Calu3 (cell line): ENCODE measurements around the gene CD68. TPM values are rescaled to one million over a fixed set of nuclear protein-coding genes. Genes with fewer than 3 reads are reported as not detected.

Experiments
- BruUV-seq: library from RNA; stranded (reverse); fragments of 400-500 nt; replicated peaks from 2 replicates; lab custom pipeline; 2021; lab: Mats Ljungman, UMichigan
- CTCF ChIA-PET: fragments of 300-600 bp; sonication (Branson Sonifier 250); formaldehyde crosslinking; loops from one replicate; lab custom pipeline; 2022; ENCODE audit warnings: antibody characterized with exemption; lab: Charles Lee
- DNase-seq: peaks from one replicate; pipeline ENCODE4 v3.0.0; 2022
- H3K27ac Mint-ChIP-seq: one replicate; pipeline ENCODE4 v1.8.0; 2022; ENCODE audit warnings: mixed read lengths; ENCODE audit not compliant: unreplicated experiment
- H3K27me3 Mint-ChIP-seq: one replicate; pipeline ENCODE4 v1.8.0; 2022; ENCODE audit warnings: mixed read lengths; ENCODE audit not compliant: unreplicated experiment
- H3K36me3 Mint-ChIP-seq: one replicate; pipeline ENCODE4 v1.8.0; 2022; ENCODE audit warnings: mild to moderate bottlenecking, moderate library complexity, mixed read lengths; ENCODE audit not compliant: insufficient read depth, unreplicated experiment
- H3K4me1 Mint-ChIP-seq: one replicate; pipeline ENCODE4 v1.8.0; 2022; ENCODE audit warnings: mild to moderate bottlenecking, low read depth, mixed read lengths; ENCODE audit not compliant: unreplicated experiment
- H3K4me3 Mint-ChIP-seq: one replicate; pipeline ENCODE4 v1.8.0; 2022; ENCODE audit warnings: mild to moderate bottlenecking, low read depth, moderate library complexity, mixed read lengths; ENCODE audit not compliant: unreplicated experiment
- H3K9me3 Mint-ChIP-seq: one replicate; pipeline ENCODE4 v1.8.0; 2022; ENCODE audit warnings: low read depth, mixed read lengths; ENCODE audit not compliant: unreplicated experiment
- intact Hi-C: fragments of 100-400 bp; cut with micrococcal nuclease; formaldehyde crosslinking; loops from one replicate; pipeline ENCODE4 v1.10.0; 2022; ENCODE audit not compliant: unreplicated experiment
- total RNA-seq: library from RNA; stranded (reverse); gene quantifications from 2 replicates; pipeline ENCODE4 v1.2.3, GENCODE V29; 2022
- TF ChIP-seq, protein P1 (sequence below): fragments of 200-600 bp; IDR thresholded peaks from one replicate; pipeline ENCODE4 v1.8.0; 2022; ENCODE audit warnings: antibody characterized with exemption; ENCODE audit not compliant: unreplicated experiment

CD68 gene
- total RNA-seq, 1 experiment from 2014 or later, result 28.6 TPM

DNA sequence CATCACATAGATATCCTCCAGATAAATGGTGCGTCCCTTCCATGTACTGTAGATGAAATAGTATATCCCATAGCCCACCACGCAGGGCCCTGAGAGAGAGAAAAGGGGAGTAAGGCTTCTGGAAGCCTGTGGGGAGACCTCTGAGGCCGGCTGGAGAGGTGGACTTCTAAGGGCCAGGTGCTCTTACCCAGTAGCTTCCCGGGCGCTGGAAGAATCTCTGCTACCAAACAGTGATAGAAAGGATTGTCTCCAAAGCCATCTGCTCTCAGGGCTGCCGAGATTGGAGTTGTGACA, 47.5 kb downstream of the CD68 start:
- CTCF ChIA-PET, result interaction anchor here (1.5 kb wide), 1 partner anchor 12 kb away, joined by 5 read pairs; the partner anchor contains the start of gene FXR2

DNA sequence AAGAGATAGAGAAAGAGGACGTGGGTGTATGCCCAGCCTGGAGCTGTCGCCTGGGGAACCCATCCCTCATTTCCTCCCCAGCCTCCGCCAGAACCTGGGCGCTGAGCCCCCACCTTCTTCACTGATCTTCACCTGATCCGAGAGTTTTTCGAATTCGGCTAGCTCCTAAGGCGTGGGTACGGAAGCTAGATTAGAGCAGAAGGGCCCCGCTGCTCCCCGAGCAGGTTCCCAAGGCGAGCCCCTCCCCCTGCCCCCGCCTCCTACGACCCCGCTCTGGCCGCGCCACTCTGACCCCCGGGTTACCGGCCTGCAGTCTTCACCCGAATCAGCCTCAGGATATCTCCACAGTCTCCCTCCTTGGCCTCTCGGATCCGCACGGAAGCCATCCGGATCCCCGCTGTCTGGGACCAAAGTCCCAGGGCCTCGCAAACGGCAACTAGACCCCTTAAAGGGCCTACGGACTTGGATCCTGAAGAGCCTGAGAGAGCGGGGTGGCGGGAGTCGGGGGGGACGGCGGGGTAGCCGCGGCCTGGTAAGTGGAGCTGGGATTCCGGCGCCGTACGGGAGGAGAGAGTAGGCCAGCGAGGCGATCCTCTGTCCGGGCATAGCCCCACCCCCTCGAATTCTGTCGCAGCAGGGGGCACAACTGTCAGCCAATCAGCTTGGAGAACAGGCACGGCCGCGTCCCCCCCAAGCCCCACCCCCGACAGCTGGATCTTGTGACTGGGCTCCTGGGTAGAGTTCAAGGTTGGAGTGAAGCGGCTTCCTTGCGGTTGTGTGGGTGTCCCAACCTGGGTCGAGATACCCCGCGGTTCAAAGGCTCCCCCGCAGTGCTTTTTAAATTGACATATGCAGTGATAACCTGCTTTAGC, 48.0 kb downstream of the CD68 start, which contains the start of gene SAT2:
SAT2 (minus strand) TSS at position 572 of the 872 bp plus-strand sequence; CDS start at position 386, 186 bp downstream.
- intact Hi-C loops, result no loop called here
- TF ChIP-seq, protein P1, sequence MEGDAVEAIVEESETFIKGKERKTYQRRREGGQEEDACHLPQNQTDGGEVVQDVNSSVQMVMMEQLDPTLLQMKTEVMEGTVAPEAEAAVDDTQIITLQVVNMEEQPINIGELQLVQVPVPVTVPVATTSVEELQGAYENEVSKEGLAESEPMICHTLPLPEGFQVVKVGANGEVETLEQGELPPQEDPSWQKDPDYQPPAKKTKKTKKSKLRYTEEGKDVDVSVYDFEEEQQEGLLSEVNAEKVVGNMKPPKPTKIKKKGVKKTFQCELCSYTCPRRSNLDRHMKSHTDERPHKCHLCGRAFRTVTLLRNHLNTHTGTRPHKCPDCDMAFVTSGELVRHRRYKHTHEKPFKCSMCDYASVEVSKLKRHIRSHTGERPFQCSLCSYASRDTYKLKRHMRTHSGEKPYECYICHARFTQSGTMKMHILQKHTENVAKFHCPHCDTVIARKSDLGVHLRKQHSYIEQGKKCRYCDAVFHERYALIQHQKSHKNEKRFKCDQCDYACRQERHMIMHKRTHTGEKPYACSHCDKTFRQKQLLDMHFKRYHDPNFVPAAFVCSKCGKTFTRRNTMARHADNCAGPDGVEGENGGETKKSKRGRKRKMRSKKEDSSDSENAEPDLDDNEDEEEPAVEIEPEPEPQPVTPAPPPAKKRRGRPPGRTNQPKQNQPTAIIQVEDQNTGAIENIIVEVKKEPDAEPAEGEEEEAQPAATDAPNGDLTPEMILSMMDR, result no peak
- peak; percentile 89 for DNase-seq
- H3K4me1 Mint-ChIP-seq, result no peaks in the 10 kb centered on the region
- H3K27me3 Mint-ChIP-seq, result no peaks in the 10 kb centered on the region
- no TSS peak for BruUV-seq
- CTCF ChIA-PET, result interaction anchor here (0.7 to 1.5 kb wide), 3 partner anchors 12 to 361 kb away, joined by 3 to 5 read pairs (median 4); partner anchors contain the start of genes FXR2 and WRAP53
- peak within 1 kb of the TSS; percentile 54 for H3K27ac Mint-ChIP-seq
- H3K4me3 Mint-ChIP-seq, result peak within 1 kb of the TSS; percentile 80
- no peaks in the 10 kb centered on the region for H3K9me3 Mint-ChIP-seq
- peaks cover 22% of the 10 kb centered on the region for H3K36me3 Mint-ChIP-seq

More for the DNA sequence above, 47.5 kb downstream of the CD68 start:
- Mint-ChIP-seq H3K27ac (peak overlapping the region; percentile 54), H3K36me3 (peaks cover 22% of the 10 kb centered on the region), H3K9me3 (no peaks in the 10 kb centered on the region), H3K4me1 (no peaks in the 10 kb centered on the region), H3K27me3 (no peaks in the 10 kb centered on the region), H3K4me3 (peak overlapping the region; percentile 80)
- no TSS peak for BruUV-seq
- intact Hi-C loops, result no loop called here
- no peak for DNase-seq
- TF ChIP-seq, protein P1, result no peak

DNA sequence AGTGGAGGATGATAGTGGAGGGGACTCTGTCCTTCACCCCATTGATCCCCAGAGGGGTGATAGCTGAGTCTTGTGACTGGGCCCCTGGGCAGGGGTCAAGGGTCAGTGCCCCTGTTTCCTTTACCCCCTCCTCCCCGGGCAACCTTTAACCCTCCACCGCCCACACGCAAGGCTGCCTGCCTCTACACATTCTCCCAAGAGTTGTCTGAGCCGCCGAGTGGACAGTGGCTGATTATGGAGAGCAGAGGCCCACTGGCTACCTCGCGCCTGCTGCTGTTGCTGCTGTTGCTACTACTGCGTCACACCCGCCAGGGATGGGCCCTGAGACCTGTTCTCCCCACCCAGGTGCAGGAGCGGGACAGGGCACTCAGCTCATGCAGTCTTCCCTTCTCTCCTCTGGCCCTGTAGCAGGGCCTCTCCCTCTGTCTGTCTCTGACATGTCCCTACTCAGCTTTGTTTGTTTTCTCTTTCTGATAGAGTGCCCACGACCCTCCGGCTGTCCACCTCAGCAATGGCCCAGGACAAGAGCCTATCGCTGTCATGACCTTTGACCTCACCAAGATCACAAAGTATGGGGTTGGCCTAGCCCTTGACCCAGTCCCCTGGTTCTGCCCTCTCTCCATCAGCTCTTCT, 50.6 kb downstream of the CD68 start, which contains the start of gene SHBG:
SHBG (plus strand) TSS at position 197 of the 633 bp plus-strand sequence; CDS start at position 235, 38 bp downstream.
- H3K4me3 Mint-ChIP-seq, result no peak within 1 kb of the TSS
- H3K9me3 Mint-ChIP-seq, result no peaks in the 10 kb centered on the region
- H3K27ac Mint-ChIP-seq, result no peak within 1 kb of the TSS
- peaks cover 6% of the 10 kb centered on the region for H3K27me3 Mint-ChIP-seq
- BruUV-seq, result no TSS peak
- peaks cover 22% of the 10 kb centered on the region for H3K36me3 Mint-ChIP-seq
- CTCF ChIA-PET, result no interaction called here
- no peak for DNase-seq
- no peaks in the 10 kb centered on the region for H3K4me1 Mint-ChIP-seq
- intact Hi-C loops, result loop anchor here (5.0 kb wide), 1 partner anchor 57 kb away; the partner anchor contains the start of genes TP53 and WRAP53
- TF ChIP-seq, protein P1, result no peak

Other genes with a start within 250 kb of the CD68 start
- gene ACAP1, start 243.1 kb upstream of the CD68 start, total RNA-seq, result 4.1 TPM in 1 of 2 replicates, not detected in the other
- gene KCTD11, start 227.5 kb upstream of the CD68 start, total RNA-seq, result 8.5 and 9.9 TPM in 2 replicates
- not detected in 2 replicates for gene TMEM95, start 224.5 kb upstream of the CD68 start, total RNA-seq
- gene TNK1, start 198.5 kb upstream of the CD68 start, total RNA-seq, result 7.0 and 8.6 TPM in 2 replicates
- gene PLSCR3, start 185.1 kb upstream of the CD68 start, total RNA-seq, result 21.9 and 26.3 TPM in 2 replicates
- 47.8 and 51.5 TPM in 2 replicates for gene TMEM256, start 175.5 kb upstream of the CD68 start, total RNA-seq
- 13.9 and 14.6 TPM in 2 replicates for gene NLGN2, start 171.8 kb upstream of the CD68 start, total RNA-seq
- not detected in 2 replicates for gene SPEM1, start 159.3 kb upstream of the CD68 start, total RNA-seq
- gene SPEM2, start 154.0 kb upstream of the CD68 start, total RNA-seq, result not detected in 2 replicates
- gene SPEM3, start 150.8 kb upstream of the CD68 start, total RNA-seq, result not detected in 2 replicates
- 8.5 TPM in 2 replicates for gene TMEM102, start 144.2 kb upstream of the CD68 start, total RNA-seq
- 1.2 and 2.1 TPM in 2 replicates for gene FGF11, start 140.1 kb upstream of the CD68 start, total RNA-seq
- 2.4 and 3.0 TPM in 2 replicates for gene CHRNB1, start 134.6 kb upstream of the CD68 start, total RNA-seq
- 27.2 and 28.1 TPM in 2 replicates for gene ZBTB4, start 100.0 kb upstream of the CD68 start, total RNA-seq
- gene SLC35G6, start 98.2 kb upstream of the CD68 start, total RNA-seq, result not detected in 2 replicates
- gene POLR2A, start 95.3 kb upstream of the CD68 start, total RNA-seq, result 89.0 and 99.3 TPM in 2 replicates
- 7.7 and 8.4 TPM in 2 replicates for gene TNFSF12, start 30.6 kb upstream of the CD68 start, total RNA-seq
- 19.7 and 25.7 TPM in 2 replicates for gene TNFSF13, start 20.9 kb upstream of the CD68 start, total RNA-seq
- 52.0 and 54.3 TPM in 2 replicates for gene SENP3, start 17.7 kb upstream of the CD68 start, total RNA-seq
- gene MPDU1, start 4.2 kb downstream of the CD68 start, total RNA-seq, result 34.6 and 36.3 TPM in 2 replicates
- gene SOX15, start 10.5 kb downstream of the CD68 start, total RNA-seq, result not detected in 2 replicates
- gene FXR2, start 35.3 kb downstream of the CD68 start, total RNA-seq, result 30.3 and 30.9 TPM in 2 replicates
- gene SAT2, start 48.2 kb downstream of the CD68 start, total RNA-seq, result 15.9 and 16.6 TPM in 2 replicates
- gene SHBG, start 50.5 kb downstream of the CD68 start, total RNA-seq, result 0.39 TPM in 1 of 2 replicates, not detected in the other
- not detected in 2 replicates for gene ATP1B2, start 71.3 kb downstream of the CD68 start, total RNA-seq
- 98.3 and 119 TPM in 2 replicates for gene TP53, start 107.9 kb downstream of the CD68 start, total RNA-seq
- gene WRAP53, start 108.8 kb downstream of the CD68 start, total RNA-seq, result 10.1 and 12.9 TPM in 2 replicates
- 0.38 and 0.88 TPM in 2 replicates for gene EFNB3, start 125.6 kb downstream of the CD68 start, total RNA-seq
- 0.26 and 0.51 TPM in 2 replicates for gene DNAH2, start 138.1 kb downstream of the CD68 start, total RNA-seq